GM12865 (cell line): ENCODE data around the gene DPPA3.
A peak's percentile ranks its signal among the peaks of the same experiment; 100 is the strongest.
"Not testable (repeated sequence)": the region's sequence is repeated elsewhere in the genome, so short reads cannot be mapped to it uniquely, and the experiment has no call there.

Experiments used
- DNase-seq: peaks from one replicate; pipeline ENCODE4 v3.0.0; 2010; ENCODE audit warnings: low read depth
- H3K4me3 ChIP-seq: 2 replicates; pipeline ENCODE4 v1.5.1; 2011; ENCODE audit warnings: mild to moderate bottlenecking, low read depth, low read length, control low read depth
- CTCF ChIP-seq: IDR thresholded peaks from 2 replicates; pipeline ENCODE4 v1.5.1; 2011; ENCODE audit warnings: low read length, control low read depth, low read depth, inconsistent platforms; ENCODE audit not compliant: insufficient read depth; ENCODE audit errors: missing control alignments

The DPPA3 gene

DNA sequence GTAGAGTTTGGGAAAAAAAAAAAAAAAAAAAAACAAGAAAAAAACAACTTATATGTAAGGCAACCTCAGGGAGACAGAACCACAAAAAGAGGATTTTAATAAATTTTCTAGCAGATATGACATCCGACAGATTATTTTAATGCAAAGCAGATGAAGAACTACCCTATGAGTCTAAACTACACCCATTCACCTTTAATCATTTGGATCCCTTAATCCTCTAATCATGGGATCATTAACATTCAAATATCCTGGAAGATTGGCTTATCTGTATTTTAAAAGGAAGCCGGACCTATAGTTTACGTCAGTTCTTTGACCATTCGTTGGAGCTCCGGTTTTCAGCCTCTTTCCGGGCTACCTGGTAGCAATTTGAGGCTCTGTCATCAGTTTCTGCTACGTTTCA lies at the start of gene DPPA3:
Gene DPPA3 (plus strand): TSS at position 301 of the 400 bp plus-strand sequence. CDS start 138 bp downstream, outside the sequence.
- TF ChIP-seq CTCF: no peak
- H3K4me3 ChIP-seq: no peak within 1 kb of the TSS
- no peak for DNase-seq

GRCh38 chr12:7661741-7662140 lies 49.5 kb upstream of the DPPA3 start:
- no peak for TF ChIP-seq CTCF
- no peak overlapping the region for H3K4me3 ChIP-seq
- DNase-seq: no peak

DNA sequence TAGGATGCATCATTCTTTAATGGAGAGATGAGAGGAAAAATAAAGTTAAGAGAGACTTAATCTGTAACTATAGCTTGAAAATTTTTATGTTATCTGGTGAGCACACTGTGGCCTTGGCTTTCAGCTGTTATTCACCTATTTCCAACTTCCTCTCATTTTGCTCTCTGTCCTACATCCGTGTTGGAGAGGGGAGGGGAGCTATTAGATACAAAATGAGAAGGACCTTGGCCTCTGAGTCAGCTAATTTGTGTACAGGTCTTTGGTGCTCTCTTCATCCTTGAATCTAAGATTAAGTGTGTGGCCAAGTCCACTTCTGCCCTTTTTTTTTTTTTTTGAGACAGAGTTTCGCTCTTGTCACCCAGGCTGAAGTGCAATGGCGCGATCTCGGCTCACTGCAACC lies 44.6 kb upstream of the DPPA3 start:
- DNase-seq: no peak
- no peak for TF ChIP-seq CTCF
- no peak overlapping the region for H3K4me3 ChIP-seq

GRCh38 chr12:7667125-7667524 lies 44.1 kb upstream of the DPPA3 start:
- H3K4me3 ChIP-seq: no peak overlapping the region
- DNase-seq: no peak
- no peak for TF ChIP-seq CTCF

- no peak for DNase-seq
- no peak for TF ChIP-seq CTCF
- H3K4me3 ChIP-seq: no peak overlapping the region
These were observed 43.1 kb upstream of the DPPA3 start for GRCh38 chr12:7668171-7668570.

- H3K4me3 ChIP-seq, DNase-seq: not testable (repeated sequence)
These were observed 35.8 kb upstream of the DPPA3 start for GRCh38 chr12:7675455-7675854.

GRCh38 chr12:7677432-7677888 lies 33.8 kb upstream of the DPPA3 start:
- H3K4me3 ChIP-seq: not testable (repeated sequence)
- DNase-seq: peak; percentile 56
- peak; percentile 20 for TF ChIP-seq CTCF
